HUES64 (cell line): ENCODE measurements around the gene NT5DC2.

Experiments used
- H3K27ac ChIP-seq: 2 replicates; pipeline ENCODE4 v1.7.0; 2013; ENCODE audit warnings: low read depth, low read length, inconsistent platforms
- H3K27me3 ChIP-seq: 2 replicates; pipeline ENCODE4 v1.6.1; 2013; ENCODE audit warnings: mild to moderate bottlenecking, low read length; ENCODE audit not compliant: insufficient read depth
- H3K36me3 ChIP-seq: 2 replicates; pipeline ENCODE4 v1.6.1; 2013; ENCODE audit warnings: mild to moderate bottlenecking, low read length; ENCODE audit not compliant: insufficient read depth
- H3K4me1 ChIP-seq: 2 replicates; pipeline ENCODE4 v1.6.1; 2013; ENCODE audit warnings: mild to moderate bottlenecking, low read length, moderate library complexity; ENCODE audit not compliant: insufficient read depth
- H3K4me3 ChIP-seq: 2 replicates; pipeline ENCODE4 v1.5.1; 2013; ENCODE audit warnings: mild to moderate bottlenecking, low read length, moderate library complexity
- H3K9ac ChIP-seq: 2 replicates; pipeline ENCODE4 v1.6.1; 2013; ENCODE audit warnings: mild to moderate bottlenecking, low read depth, low read length
- H3K9me3 ChIP-seq: 2 replicates; pipeline ENCODE4 v1.6.1; 2013; ENCODE audit warnings: low read depth, low read length; ENCODE audit not compliant: insufficient read depth
- WGBS: fragments of 150-250, 120-280 bp; methylation state at CpG from one replicate; pipeline ENCODE4 v1.1.7; 2013; ENCODE audit warnings: missing lambda C conversion rate; 5-methylcytosine and 5-hydroxymethylcytosine counted together

NT5DC2 gene

GRCh38 chr3:52521881-52522650 lies 11.6 kb downstream of the NT5DC2 start:
- WGBS: 94% methylated on average over 33 of the region's 33 CpGs
- Histone ChIP-seq H3K9ac (no peak overlapping the region), H3K9me3 (no peaks in the 10 kb centered on the region), H3K27ac (no peak overlapping the region), H3K4me1 (no peaks in the 10 kb centered on the region), H3K4me3 (no peak overlapping the region), H3K36me3 (peaks cover 34% of the 10 kb centered on the region), H3K27me3 (peaks cover 8% of the 10 kb centered on the region)

DNA sequence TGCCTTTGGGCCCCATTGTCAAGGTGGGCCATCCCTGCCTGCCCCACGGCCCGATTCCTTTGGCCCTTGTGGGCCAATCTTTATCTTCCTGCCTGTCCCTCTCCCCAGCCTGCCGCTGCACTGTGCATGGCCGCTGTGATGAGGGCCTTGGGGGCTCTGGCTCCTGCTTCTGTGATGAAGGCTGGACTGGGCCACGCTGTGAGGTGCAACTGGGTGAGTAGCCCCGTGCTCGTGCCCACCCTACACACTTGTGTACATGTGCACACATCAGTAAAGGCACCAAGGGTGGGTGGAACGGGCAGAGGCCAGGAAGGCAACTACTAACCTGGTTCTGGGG lies 12.2 kb downstream of the NT5DC2 start:
- Histone ChIP-seq H3K9ac (no peak overlapping the region), H3K4me3 (no peak overlapping the region), H3K36me3 (peaks cover 28% of the 10 kb centered on the region), H3K27me3 (peaks cover 8% of the 10 kb centered on the region), H3K27ac (no peak overlapping the region), H3K4me1 (no peaks in the 10 kb centered on the region), H3K9me3 (no peaks in the 10 kb centered on the region)
- 93% methylated on average over 8 of the region's 8 CpGs for WGBS

DNA sequence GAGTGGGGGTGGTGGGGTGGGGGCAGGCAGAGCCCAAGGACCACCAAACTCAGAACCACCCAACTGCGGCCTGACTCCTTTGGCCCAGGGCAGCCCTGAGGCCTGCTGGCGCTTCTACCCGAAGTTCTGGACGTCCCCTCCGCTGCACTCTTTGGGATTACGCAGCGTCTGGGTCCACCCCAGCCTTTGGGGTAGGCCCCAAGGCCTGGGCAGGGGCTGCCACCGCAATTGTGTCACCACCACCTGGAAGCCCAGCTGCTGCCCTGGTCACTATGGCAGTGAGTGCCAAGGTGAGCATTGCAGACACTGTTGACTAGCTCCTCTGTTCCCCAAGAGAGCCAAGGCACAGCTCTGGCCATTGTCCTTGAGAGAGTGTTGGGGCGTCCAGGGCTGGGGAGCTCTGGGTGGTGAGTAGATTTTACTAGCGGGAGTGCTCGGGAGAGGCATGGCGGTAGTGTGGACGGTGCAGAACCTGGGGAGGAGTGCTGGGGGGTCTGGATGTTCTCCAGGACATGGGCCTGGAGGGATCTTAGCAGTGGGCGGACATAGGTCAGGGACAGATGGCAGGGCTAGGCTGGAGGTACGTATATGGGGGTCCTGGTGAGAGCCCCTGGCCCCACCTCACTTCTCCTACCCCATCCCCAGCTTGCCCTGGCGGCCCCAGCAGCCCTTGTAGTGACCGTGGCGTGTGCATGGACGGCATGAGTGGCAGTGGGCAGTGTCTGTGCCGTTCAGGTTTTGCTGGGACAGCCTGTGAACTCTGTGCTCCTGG lies 12.8 kb downstream of the NT5DC2 start:
- H3K9ac ChIP-seq: no peak overlapping the region
- no peaks in the 10 kb centered on the region for H3K4me1 ChIP-seq
- H3K27ac ChIP-seq: no peak overlapping the region
- 92% methylated on average over 20 of the region's 20 CpGs for WGBS
- H3K36me3 ChIP-seq: peaks cover 23% of the 10 kb centered on the region
- no peak overlapping the region for H3K4me3 ChIP-seq
- peaks cover 8% of the 10 kb centered on the region for H3K27me3 ChIP-seq
- no peaks in the 10 kb centered on the region for H3K9me3 ChIP-seq

DNA sequence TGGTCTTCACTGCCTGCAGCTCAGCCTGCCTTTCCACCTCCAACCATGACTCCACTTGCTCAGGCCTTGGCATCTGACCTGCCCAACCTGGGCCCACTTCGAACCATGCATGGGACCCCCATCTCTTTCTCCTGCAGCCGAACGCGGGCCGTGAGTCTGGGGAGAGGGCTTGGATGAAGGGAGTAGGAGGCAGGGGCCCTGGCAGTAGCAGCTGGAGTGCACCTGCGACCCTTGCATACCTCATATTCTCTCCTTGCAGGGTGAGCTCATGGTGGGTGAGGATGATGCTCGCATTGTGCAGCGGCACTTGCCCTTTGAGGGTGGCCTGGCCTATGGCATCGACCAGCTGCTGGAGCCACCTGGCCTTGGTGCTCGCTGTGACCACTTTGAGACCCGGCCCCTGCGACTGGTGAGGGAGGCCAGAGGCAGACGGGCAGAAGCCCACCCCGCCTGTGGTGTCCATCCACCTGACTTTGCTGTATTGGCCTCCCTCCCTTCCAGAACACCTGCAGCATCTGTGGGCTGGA lies 13.5 kb downstream of the NT5DC2 start:
- H3K36me3 ChIP-seq: peaks cover 16% of the 10 kb centered on the region
- no peak overlapping the region for H3K9ac ChIP-seq
- H3K9me3 ChIP-seq: no peaks in the 10 kb centered on the region
- H3K4me3 ChIP-seq: no peak overlapping the region
- WGBS: 95% methylated on average over 14 of the region's 14 CpGs
- H3K27me3 ChIP-seq: peaks cover 8% of the 10 kb centered on the region
- H3K4me1 ChIP-seq: no peaks in the 10 kb centered on the region
- H3K27ac ChIP-seq: no peak overlapping the region

DNA sequence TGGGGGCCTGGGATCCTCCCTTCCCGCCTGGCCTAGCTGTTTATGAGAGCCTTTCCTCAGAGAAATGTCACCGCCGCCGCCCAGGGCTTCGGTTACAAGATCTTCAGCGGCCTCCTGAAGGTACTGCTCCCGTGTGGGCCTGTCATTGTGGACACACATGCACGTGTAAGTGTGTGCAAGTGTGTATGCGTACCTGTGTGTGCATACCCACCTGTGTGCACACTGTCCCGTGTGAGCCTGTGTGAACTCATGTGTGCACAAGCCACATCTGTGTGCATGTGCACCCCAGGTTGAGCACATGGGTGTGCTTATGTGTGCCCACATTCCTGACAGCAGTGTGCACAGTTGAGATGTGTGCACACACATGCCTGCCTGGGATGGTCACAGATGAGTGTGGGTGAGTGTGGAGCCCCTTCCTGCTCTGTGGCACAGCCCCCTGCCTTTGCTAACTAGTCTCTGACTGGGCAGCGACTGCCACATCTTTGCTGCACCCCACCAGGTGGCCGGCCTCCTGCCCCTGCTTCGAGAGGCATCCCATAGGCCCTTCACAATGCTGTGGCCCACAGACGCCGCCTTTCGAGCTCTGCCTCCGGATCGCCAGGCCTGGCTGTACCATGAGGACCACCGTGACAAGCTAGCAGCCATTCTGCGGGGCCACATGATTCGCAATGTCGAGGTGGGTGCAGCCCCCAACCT lies 14.1 kb downstream of the NT5DC2 start:
- H3K4me1 ChIP-seq: no peaks in the 10 kb centered on the region
- H3K36me3 ChIP-seq: peaks cover 11% of the 10 kb centered on the region
- WGBS: 89% methylated on average over 22 of the region's 22 CpGs
- no peak overlapping the region for H3K27ac ChIP-seq
- H3K9ac ChIP-seq: no peak overlapping the region
- peak overlapping the region; percentile 52; the same call in 1 of the 2 replicates for H3K4me3 ChIP-seq
- peaks cover 8% of the 10 kb centered on the region for H3K27me3 ChIP-seq
- H3K9me3 ChIP-seq: no peaks in the 10 kb centered on the region

DNA sequence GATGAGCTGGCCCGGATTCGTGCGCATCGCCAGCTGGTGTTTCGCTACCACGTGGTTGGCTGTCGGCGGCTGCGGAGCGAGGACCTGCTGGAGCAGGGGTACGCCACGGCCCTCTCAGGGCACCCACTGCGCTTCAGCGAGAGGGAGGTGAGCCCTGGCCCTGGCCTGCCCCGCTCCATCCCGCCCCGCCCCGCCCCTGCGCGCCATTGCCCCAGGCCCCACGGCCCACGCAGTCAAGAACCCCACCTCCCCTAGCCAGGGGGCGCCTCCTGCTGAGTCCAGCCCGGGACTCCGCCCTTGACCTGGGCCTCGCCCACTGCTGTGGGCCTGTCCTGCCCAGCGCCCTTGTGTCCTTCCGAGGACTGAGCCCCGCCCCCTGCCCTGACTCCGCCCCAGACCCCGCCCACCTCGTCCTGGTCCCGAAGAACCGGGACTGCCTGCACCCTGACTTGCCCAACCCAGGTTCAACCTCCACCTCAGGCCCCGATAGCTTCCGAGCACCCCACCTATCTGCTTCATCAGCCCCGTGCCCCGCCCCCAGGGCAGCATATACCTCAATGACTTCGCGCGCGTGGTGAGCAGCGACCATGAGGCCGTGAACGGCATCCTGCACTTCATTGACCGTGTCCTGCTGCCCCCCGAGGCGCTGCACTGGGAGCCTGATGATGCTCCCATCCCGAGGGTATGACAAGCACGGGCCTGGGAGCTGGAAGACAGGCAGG lies 14.8 kb downstream of the NT5DC2 start:
- Histone ChIP-seq H3K9me3 (no peaks in the 10 kb centered on the region), H3K4me1 (no peaks in the 10 kb centered on the region), H3K27me3 (peaks cover 8% of the 10 kb centered on the region), H3K9ac (no peak overlapping the region; the same call in 1 of the 2 replicates), H3K4me3 (peak overlapping the region; percentile 52), H3K36me3 (peaks cover 4% of the 10 kb centered on the region), H3K27ac (no peak overlapping the region)
- 47% methylated on average over 49 of the region's 50 CpGs for WGBS

GRCh38 chr3:52517796-52518722 lies 15.6 kb downstream of the NT5DC2 start:
- Histone ChIP-seq H3K9me3 (no peaks in the 10 kb centered on the region), H3K4me1 (no peaks in the 10 kb centered on the region), H3K4me3 (peak overlapping the region; percentile 52), H3K27ac (no peak overlapping the region), H3K27me3 (peaks cover 8% of the 10 kb centered on the region), H3K36me3 (no peaks in the 10 kb centered on the region), H3K9ac (no peak overlapping the region; the same call in 1 of the 2 replicates)
- 87% methylated on average over 25 of the region's 25 CpGs for WGBS

GRCh38 chr3:52516509-52517195 lies 17.0 kb downstream of the NT5DC2 start:
- Histone ChIP-seq H3K9me3 (no peaks in the 10 kb centered on the region), H3K36me3 (no peaks in the 10 kb centered on the region), H3K4me1 (no peaks in the 10 kb centered on the region), H3K9ac (no peak overlapping the region), H3K4me3 (no peak overlapping the region), H3K27me3 (peaks cover 8% of the 10 kb centered on the region), H3K27ac (no peak overlapping the region)
- 93% methylated on average over 19 of the region's 19 CpGs for WGBS

DNA sequence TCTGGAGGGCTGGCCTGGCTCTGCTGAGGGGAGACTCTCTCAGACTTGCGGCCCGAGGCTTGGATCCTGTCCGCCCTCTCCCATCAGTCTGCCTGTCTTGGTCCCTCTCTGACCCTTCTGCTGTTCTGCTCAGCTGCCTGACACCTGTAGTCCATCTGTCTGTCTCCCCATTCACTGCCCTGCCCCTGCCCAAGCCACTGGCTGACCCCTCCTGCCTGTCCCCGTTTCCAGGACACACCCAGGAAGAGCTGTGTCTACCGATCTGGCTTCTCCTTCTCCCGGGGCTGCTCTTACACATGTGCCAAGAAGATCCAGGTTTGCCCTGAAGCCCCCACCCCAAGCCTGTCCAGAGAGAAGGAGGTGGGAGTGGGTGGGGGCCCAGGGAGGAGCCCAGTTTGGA lies 18.5 kb downstream of the NT5DC2 start:
- Histone ChIP-seq H3K36me3 (no peaks in the 10 kb centered on the region), H3K9ac (no peak overlapping the region), H3K9me3 (no peaks in the 10 kb centered on the region), H3K4me1 (no peaks in the 10 kb centered on the region), H3K27me3 (peaks cover 8% of the 10 kb centered on the region), H3K4me3 (no peak overlapping the region), H3K27ac (no peak overlapping the region)
- 79% methylated on average over 6 of the region's 6 CpGs for WGBS
